GM18870 (cell line): ENCODE results near the gene AJUBA.
"Not testable (repeated sequence)": the region's sequence is repeated elsewhere in the genome, so short reads cannot be mapped to it uniquely, and the experiment has no call there.

Source experiments
- ATAC-seq: cut with Tn5 transposase; IDR thresholded peaks from one replicate; pipeline ENCODE4 v1.9.1; 2021; ENCODE audit warnings: moderate library complexity; ENCODE audit not compliant: unreplicated experiment

AJUBA gene

DNA sequence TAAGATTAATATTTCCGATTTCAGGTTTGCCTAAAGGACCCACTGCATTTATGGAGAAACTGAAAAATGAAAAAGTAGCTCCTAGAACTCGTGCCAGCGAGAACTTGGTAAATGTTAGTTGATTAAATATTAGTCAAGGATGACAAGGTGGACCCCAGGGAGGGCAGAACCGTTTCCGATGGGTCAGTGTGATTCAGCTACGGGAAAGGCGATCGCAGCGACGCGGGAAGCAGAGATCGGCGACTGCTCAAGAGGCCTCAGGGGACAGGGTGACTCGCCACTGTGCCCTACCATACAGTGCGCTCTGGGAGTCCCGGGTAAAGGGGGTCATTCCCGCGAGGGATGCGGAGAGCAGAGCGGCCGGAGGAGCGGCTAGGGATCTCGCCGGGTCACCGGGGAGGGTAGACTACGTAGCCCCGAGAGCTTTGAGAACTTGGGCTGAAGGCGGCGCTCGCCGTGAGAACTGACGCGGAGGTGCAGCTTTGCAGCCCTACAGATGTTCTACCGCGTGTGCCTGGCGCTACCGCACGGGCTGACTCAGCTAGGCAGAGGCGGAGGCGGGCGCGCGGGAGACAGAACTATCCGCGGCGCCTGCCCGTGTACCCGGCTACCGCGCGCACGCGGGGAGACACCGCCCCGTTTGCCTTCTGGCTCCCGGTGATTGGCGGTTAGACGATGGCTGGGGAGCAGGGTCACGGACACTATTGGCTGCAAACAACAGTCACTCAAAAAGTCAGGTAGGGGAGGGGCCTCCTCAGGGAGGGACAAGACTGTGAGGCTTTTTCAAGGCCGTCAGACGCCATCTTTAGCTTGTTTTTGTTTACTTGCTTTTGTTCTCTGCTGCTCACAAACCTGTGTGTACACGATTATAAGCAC, 24.4 kb upstream of the AJUBA start:
- peak; percentile 94 for ATAC-seq

DNA sequence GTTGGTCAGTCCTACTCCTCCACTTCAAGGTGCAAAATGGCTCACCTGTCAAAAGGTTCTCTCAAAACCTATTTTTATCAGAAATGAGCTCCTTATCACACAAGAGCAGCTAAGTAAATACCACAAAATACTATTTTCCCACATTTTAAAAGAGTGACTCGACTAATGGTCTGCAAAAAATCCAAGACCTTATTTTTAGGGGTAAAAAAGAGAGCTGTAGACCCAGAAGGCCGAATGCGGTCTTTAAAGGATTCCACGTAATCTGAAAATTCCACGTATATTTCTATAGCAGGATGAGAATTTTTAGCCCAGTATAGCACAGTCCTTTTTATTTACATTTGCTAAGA, 23.8 kb upstream of the AJUBA start:
- no peak for ATAC-seq

DNA sequence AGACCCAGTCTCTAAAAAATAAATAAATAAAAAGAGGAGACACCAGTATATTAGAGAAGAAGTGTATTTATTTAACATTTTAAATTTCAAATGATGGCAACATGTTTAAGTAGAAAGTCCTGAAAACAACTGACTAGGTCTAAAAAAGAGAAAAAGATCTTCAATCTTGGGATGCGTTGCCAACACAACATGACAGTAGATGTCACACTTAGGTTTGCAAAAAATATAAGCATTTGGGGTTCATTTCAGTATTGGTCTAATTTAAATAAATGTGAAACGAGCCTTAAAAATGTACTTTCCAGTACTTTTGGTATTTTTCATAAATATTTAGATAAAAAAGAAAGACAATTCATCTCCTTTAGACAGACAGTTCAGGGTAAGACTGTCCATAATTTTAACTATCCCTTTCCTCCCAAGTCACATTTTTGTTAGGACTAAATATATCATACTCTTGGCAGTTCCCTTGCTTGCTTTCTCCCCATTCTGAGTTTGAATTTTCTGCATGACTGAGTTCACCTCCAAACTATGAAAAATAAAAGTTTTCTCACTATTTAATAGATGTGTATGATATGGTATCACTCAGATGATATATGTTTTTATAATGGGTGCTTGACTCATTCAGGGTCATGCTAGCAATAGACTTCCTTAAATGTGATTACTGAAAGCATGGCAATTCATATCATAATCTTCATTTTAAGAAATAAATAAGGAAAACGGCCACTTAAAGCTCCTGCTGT, 23.3 kb upstream of the AJUBA start:
- no peak for ATAC-seq

DNA sequence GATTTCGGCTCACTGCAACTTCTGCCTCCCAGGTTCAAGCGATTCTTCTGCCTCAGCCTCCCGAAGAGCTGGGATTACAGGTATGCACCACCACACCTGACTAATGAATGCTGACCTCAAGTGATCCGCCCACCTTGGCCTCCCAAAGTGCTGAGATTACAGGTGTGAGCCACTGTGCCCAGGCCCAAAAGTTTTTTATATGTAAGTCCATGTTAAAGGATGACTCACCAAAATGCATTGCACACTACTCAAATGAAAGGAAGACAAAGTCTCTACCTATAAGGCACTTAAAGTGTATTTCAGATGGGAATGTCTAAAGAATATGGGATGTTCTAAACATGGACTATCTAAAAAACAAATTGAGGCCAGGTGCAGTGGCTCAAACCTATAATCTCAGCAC, 21.9 kb upstream of the AJUBA start:
- ATAC-seq = not testable (repeated sequence)

DNA sequence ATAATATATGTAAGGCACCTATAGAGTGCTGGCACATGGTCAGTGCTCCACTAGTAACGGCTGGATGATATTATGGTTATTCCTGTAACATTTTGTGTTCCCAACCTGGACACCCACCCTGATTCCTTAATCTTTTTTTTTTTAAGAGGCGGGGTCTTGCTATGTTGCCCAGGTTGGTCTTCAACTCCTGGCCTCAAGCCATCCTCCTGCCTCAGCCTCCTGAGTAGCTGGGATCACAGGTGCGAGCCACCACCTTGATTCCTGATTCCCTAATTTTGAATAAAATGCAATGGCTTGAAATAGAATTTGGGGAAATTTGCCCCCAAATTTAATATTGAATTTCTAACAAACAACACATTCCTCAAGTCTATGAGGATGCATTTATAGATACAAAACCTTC, 20.2 kb upstream of the AJUBA start:
- ATAC-seq = no peak

DNA sequence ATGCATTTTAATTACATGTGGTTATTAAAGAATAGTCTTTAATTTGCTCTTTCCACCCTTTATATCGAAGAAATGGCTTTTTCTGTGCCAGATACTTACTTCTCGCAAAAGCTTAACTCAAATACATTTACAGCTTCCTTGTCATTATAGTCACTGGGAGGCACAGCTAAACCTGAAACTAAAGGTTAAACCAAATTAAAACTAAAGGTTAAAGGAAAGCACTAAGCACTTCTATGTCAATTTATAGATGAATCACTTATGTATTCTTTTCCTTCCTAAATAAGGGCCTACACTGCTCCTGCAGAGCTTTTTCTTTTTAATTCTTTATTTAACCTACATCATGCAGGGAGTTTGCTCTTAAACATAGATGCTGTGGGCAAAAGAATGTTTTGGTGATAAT, 18.5 kb upstream of the AJUBA start:
- no peak for ATAC-seq

DNA sequence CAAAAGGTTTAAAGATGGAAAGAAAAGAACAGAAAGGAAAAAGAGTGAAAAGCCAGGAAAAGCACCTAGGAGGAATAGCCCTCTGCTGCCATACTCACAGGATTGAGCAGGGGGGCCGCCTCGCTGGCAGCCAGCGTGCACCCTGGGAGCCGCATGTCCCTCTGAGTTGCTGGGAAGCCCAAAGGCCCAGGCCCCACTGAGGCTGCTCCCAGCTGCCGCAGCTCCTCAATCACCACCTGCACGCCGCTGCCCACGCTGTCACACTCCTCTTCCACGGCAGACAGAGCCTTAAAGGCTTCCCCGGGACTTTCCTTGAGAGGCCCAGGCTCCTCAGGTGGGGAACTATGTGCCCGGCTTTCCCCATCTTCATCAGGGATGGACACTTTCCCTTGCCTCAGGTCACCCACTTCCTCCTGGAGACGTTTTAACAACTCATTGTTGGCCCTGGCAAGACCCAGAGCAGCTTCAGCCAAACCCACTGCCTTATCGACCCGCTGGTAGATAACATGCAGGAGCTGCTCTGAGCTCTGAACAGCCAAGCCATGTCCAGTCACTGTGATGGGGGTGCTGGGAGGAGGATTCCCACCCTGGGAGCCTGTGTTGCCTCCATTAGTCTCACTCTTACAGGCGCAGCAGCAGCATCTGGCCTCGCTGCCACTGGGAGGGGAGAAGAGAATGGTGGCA, 16.1 kb upstream of the AJUBA start:
- no peak for ATAC-seq

DNA sequence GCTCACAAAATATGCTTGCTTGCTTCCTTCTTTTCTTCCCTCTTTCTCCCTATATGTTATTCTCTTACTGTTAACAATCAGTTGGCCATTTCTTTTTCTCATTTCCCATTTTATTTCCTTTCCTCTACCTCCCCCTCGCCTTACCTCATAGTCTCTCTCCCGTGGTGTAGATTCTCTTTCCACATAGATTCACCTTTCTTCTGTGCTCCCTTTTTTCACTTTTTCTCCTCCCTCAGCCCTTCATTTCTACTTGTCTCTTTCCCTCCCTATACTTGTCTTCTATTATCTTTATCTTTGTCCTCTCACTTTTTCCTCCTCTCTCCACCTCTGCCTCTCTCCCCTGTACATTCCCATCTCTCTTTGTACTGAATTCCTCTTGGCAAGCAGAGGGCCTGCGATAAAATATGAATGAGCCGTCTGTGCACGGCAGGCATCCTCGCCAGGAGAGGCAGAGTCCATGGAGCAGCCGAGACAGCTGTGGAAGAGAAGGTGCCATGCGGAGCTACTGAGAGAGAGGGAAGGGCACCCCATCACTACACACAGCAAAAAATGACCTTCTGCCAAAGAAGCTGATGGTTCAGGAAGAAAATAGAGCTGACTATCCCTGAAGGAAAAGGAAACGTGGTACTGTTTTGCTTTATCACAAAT, 15.4 kb upstream of the AJUBA start:
- no peak for ATAC-seq

DNA sequence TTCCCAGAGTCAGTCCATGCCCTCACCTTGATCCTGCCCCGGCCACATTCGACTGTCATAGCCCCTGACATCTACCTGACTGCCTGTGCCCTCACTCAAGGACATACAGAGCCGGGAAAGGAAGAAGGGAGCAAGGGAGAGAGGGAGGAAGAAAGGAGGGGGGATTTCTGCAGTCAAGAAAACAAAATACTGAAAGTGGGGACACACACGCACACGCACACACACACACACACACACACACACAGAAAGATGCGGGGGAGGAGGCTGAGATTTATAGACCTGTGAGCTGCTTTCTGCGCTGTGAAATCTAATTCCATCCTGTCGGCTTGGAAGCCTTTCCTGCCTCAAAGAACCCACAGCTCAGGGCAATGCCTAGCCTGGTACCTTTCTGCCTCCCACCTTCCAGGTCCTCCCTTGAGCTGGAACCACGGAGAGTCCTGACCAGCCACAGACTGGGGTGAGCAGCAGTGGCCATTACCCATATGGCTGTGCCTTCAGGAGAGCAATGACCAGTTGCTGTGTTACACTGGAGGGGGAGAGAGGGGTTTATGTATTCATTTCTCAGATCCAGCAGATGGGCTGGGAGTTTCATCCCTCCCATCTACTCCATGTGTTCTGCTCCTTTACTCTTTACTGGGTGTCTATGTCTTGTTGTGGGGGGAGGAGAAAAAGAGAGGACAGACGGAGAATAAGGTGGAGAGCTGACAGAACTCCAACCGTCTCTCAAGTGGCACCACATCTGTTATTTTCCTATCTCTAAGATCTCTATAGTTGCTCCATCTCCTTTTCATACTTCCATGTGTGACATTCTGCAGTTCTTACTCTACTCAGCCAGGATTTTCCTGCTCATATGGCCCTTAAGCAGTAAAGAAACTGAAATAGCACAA, 14.7 kb upstream of the AJUBA start:
- ATAC-seq = no peak

DNA sequence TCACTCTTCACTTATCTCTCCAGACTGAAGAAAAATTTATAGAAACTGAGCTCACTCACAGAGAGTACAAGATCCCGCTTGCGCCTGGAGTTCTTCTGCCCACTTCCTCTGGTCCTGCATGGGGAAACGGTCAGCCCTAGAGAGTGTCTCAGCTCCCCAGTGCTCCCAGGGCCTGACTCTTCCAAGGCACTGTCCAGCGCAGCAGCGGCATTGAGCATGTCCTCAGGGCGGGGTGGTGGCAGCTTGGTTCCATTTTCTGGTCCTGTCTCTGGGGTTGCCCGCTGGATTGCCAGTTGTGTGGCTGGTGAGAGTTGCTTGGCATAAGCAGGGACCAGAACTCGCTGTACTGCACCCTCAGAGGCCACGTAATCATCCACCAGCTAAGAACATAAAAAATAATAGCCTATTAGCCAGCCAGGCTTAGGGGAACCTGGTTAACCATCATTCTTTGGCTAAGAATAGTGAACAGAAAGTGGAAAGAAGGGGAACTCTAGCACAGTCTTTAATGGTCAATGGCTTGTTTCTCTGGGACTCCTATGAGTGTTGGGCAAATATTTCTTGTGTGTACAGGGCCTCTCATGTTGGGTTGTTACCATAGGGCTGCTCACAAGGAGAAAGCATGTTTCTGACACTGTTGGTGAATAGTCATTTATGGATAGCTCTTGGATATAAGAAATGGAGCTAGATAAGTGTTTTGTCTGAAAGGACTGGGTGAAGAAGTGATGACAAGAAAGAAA, 13.7 kb upstream of the AJUBA start:
- no peak for ATAC-seq

DNA sequence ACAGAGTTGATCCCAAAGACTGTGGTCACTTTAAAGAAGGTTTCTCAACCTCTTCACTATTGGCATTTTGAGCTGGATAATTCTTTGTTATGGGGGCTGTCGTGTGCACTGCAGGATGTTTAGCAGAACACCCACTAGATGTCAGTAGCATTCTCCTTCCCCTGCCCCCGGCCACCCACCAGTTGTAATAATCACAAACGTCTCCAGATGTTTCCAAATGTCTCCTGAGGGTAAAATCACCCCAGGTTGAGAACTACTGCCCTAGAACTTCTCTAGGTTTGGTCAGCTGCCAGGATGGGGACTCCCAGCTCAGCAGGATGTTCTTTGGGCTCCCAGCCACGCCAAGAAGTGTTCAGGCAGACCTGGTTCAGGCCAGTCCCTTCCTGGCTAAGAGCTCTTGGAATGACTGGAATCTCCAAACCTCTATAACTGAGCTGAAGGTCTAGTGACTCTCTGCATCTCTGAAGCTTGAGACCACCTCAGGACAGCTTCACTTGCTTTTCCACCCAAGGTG, 12.5 kb upstream of the AJUBA start:
- ATAC-seq = no peak

DNA sequence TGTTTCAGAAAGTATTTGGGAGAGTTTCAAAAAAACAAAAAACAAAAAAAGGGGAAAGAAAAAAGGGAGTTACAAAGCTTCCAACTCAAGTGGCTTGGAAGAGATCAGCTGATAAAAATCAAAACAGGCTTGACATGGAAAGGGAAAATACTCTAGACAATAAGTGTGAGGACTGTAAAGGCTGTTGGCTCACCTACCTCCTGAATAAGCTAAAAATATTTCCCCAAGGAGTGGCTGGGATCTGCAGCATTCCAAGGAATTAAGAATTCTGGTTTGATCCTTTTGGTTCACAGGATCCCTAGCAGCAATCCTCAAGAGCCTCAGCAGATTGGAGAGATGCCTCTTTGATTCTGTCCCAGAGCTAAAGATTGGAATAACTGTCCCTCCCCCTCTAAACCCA, 11.2 kb upstream of the AJUBA start:
- no peak for ATAC-seq

DNA sequence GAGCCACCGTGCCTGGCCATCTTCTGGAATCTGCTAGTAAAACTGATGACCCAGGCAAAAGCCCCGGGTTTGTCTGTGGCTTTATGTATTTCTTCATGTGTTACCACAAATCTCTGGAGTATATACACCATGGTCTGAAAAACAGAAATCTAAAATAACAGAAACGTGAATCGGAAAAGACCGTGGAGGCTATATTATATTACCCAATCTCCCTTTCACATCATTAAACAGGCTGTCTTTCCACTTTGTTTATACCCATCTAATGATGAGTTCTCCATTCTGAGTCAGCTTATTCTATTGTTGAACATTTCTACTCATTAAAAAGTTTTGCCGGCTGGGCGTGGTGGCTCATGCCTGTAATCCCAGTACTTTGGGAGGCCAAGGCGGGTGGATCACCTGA, 9.5 kb upstream of the AJUBA start:
- ATAC-seq = no peak

DNA sequence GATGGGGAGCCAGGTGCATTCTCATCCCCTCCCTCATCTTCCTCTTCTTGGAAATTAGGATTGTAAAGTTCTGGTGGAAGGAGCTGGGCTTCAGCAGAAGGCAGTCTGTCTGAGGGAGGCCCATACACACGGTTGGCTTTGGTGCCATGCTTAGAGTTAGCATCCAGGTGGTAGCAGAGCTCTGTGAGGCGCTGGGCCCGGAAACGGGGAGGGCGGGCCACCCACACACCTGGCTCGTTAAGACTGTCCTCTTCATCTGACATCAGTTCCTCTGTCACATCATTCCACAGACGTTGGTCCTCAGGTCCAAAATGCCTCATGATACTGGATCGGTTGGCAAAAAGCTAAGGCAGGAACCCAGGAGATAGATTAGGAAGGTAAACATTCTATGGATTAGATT, 4.9 kb upstream of the AJUBA start:
- no peak for ATAC-seq

DNA sequence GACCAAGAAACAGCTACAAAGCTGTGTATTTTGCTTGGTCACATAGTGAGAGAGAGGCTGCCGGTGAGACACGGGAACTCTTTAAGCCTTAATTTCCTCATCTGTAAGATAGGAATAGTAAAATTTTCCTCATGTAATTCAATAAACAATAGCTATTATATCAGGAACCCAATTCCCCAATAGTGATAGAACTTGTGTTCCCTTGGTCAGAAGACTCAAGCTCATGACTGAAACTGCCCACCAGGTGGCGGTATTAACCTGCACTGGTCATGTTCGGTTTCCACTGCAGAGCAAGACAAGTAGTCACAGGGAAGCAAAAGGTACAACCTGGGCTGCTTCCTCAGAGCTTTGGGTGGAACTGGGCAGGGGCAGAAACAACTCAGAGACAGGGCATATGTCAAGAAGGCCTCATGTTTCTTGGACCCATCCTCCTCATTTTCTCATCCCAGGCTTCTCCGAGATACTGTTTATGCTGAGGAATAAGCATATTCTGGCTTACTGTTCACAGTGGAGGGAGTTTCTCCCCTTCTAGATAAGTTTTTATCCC, 4.2 kb upstream of the AJUBA start:
- ATAC-seq = no peak

DNA sequence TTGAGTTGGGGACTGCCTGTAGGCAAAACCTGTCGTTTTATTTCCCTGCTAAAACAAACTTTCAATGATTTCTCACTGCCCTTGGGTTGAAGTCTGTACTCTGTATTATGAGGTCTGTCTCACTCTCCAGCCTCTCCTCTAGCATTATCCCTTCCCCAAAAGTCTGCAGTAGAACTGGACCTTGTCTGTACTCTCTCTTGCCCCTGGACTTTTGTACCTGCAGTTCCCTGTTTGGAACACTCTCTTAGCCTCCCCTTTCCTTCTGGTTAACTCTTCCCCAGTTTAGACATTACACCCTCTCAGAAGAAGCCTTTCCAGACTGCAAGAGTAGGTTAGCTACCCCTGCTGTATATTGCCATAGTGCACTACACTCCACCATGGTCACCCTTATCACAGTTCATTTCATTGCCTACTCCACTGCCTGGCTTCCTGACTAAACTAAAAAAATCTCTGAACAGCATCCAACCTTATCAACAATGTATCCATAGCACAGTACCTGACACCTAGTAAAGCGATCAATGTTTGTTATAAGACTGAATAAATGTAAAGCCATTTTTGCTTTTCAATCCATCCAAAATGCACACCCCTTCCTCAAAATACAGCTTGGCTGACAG, 3.6 kb upstream of the AJUBA start:
- ATAC-seq = no peak

DNA sequence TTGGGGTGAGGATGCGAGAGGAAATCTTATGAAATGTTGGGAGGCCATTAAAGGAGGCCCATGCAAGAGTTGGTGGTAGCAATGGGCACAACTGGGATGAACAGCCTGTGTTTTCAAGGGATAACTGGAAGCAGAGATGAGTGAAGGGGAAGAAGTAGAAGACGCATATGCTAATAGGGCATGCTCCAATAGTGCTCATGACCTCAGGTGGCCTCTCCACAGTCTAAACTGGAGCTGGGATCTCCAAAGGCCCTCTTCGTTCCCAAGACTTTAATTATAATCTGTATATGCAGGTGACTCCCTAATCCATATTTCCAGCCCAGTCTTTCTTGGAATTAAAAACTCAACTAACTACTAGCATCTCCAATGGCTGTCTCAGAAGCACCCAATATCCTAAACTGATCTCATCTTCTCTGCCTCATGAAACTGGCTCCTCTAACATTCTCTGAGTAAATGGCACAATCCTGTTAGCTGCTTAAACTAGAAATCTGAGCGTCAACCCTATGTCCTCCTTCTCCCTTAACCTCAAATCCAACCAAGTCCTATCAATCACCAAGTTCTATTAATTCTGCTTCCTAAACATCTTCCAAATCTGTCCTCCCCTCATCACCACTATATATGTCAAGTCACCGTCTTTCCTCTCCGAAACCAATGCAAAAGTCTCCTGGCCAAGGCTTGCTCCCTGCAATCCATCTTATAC, 2.8 kb upstream of the AJUBA start:
- ATAC-seq = no peak

DNA sequence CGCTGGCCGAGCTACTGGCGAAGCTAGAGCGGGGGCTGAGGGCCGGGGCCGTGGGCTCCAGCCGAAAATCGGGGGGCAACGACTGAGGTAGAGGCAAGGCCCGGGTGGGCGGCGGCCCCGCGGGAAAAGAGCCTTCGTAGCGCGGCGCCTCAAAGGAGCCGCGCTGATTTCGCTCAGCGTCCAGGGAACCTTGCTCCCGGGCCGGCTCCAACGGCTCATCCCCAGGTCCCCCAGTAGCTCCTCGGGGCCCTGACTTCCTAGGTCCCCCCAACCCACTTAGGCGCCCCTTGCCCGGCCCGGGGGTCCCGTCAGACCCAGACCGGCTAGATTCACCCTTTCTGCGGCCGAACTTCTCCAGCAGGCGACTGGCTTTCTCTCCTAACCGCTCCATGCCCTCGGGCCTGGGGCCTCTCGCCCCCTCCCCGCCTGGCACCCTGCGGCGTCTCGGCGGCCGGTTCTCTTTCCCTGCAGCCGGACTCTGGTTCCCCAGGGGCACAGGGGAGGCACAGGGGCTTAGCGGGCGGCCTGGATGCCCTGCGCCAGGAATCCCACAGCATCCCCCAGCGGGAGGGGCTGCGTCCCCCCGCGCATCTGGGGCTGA, 375 bp downstream of the AJUBA start:
- ATAC-seq = no peak
